Right lobe of liver (tissue), 4 donors: ENCODE results near the gene MACROD1.

ENCODE experiments used
- POLR2A ChIP-seq: fragments of 450-650 bp; IDR thresholded peaks from one replicate; pipeline ENCODE4 v1.6.1; 2017; ENCODE audit warnings: antibody characterized with exemption, mild to moderate bottlenecking
- TF ChIP-seq, protein P1 (sequence below), 4 donors: fragments of 200-600 bp in 3 of 4; fragments of 450-650 bp in 1 of 4; IDR thresholded peaks; one replicate each; pipeline versions ENCODE4 v1.5.1 to v1.8.0; 2016 to 2022; ENCODE audit warnings: antibody characterized with exemption in 4 of 4, mild to moderate bottlenecking in 2 of 4
- donor health status: DM: no; HTN: no; CAD: no.
- donor health status: DM: no; HTN: no; CAD: no.
- donor health status: DM: no; HTN: yes; CAD: no.

DNA sequence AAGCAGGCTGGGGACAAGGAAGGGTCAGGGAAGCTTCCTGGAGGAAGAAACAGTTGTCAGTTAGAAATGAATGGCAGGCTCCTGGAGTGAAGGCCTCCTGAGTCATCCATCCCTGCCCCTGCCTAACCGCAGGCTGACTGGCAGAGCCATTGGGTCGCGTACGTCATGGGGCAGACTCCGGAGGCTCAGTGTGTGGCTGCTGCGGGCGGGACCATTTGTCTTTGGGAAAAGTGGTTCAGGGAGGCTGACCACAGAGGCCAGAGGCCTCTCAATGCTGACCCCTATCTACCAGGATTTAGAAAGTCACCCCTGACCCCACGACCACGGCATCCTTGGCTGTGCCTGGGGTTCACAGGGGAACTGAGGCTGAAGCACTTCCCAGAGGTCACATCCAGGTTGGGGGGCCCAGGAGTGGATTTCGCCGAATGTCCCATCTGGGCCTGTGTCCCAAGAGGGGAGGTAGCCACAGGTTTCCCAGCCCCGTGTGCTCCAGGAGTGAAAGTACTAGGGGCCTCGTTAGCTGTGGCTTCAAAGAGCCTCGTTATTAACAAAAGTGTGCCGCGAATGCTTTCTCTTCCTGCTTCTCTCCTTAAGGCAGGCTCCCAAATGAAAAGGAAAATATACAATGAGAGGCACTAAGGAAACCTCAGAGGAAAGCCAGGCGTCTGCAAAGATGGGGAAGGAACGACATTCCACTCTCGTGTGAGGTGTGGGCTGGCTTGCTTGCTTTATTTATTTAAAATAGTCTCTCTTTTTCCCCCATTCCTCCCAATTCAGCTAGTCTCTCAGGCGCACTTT lies 71.3 kb downstream of the MACROD1 start:
- TF ChIP-seq, protein P1, sequence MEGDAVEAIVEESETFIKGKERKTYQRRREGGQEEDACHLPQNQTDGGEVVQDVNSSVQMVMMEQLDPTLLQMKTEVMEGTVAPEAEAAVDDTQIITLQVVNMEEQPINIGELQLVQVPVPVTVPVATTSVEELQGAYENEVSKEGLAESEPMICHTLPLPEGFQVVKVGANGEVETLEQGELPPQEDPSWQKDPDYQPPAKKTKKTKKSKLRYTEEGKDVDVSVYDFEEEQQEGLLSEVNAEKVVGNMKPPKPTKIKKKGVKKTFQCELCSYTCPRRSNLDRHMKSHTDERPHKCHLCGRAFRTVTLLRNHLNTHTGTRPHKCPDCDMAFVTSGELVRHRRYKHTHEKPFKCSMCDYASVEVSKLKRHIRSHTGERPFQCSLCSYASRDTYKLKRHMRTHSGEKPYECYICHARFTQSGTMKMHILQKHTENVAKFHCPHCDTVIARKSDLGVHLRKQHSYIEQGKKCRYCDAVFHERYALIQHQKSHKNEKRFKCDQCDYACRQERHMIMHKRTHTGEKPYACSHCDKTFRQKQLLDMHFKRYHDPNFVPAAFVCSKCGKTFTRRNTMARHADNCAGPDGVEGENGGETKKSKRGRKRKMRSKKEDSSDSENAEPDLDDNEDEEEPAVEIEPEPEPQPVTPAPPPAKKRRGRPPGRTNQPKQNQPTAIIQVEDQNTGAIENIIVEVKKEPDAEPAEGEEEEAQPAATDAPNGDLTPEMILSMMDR (IDR thresholded peaks at IDR 0.05): no peak
- no peak for TF ChIP-seq POLR2A
